Measurements from ENCODE around the gene WNT11. TPM values are rescaled to one million over a fixed set of nuclear protein-coding genes. Genes with fewer than 3 reads are reported as not detected.

WNT11 gene
- polyA plus RNA-seq, 1 of the 3 experiments (the other 2 are of a cell fraction), result 0.43 TPM

DNA sequence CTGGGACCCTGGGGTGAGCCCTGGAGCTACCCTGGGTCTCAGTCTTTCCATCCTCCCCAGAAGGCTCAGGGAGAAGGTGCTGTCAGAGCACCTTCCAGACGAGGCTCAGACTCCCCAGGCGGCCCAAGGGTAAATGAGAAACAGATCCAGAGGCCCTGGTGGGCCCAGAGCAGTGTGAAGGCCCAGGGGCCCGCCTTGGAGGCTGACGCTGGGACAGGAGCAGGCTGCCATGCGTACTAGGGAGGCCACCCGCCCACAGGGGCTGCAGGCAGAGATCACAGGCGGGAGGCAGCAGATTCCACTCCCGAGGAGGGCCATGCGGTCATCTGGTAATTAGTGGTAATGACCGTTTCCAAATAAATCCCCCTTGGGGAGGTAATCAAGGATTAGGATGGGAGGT, 5.2 kb downstream of the WNT11 start:
- no peak for DNase-seq
- POLR2A ChIA-PET, result no interaction called here
- H2AFZ ChIP-seq (ENCODE audit: low read depth), result no peak overlapping the region
- H3K4me3 ChIP-seq (ENCODE audit: low read depth in 2 of 2, low read length in 1 of 2), result no peak overlapping the region
- H3F3A ChIP-seq (replicated peaks; ENCODE audit: insufficient read depth), result no peaks in the 10 kb centered on the region
- peaks cover 0 to 2% of the 10 kb centered on the region in 2 experiments; a peak in 1 of 4 replicates for H3K4me1 ChIP-seq (ENCODE audit: control insufficient read depth in 1 of 2, insufficient read depth in 2 of 2, low read depth in 1 of 2, low read length in 1 of 2)
- TF ChIP-seq SMC3 (IDR thresholded peaks at IDR 0.05; ENCODE audit: low read depth, low read length) (no peak), RCOR1 (IDR thresholded peaks at IDR 0.05; ENCODE audit: low read length) (no peak), JUND (IDR thresholded peaks at IDR 0.05) (no peak), RFX5 (IDR thresholded peaks at IDR 0.05; ENCODE audit: low read length) (no peak), YY1 (IDR thresholded peaks at IDR 0.05; ENCODE audit: low read depth) (no peak), MEF2A (IDR thresholded peaks at IDR 0.05; ENCODE audit: borderline replicate concordance, low read depth) (no peak), FOSL2 (IDR thresholded peaks at IDR 0.05; ENCODE audit: borderline replicate concordance, low read depth) (no peak), FOXM1 (IDR thresholded peaks at IDR 0.05; ENCODE audit: low read depth) (no peak), MXI1 (IDR thresholded peaks at IDR 0.05; ENCODE audit: low read depth, low read length) (no peak), ELF1 (IDR thresholded peaks at IDR 0.05) (no peak), GATA2 (CRISPR knock-in tag; IDR thresholded peaks at IDR 0.05) (no peak), TCF12 (IDR thresholded peaks at IDR 0.05) (no peak), NFIC (IDR thresholded peaks at IDR 0.05; ENCODE audit: borderline replicate concordance) (no peak), RAD21 (IDR thresholded peaks at IDR 0.05; ENCODE audit: low read length) (no peak)
- TF ChIP-seq, protein P1, sequence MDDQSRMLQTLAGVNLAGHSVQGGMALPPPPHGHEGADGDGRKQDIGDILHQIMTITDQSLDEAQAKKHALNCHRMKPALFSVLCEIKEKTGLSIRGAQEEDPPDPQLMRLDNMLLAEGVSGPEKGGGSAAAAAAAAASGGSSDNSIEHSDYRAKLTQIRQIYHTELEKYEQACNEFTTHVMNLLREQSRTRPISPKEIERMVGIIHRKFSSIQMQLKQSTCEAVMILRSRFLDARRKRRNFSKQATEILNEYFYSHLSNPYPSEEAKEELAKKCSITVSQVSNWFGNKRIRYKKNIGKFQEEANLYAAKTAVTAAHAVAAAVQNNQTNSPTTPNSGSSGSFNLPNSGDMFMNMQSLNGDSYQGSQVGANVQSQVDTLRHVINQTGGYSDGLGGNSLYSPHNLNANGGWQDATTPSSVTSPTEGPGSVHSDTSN (IDR thresholded peaks at IDR 0.05), result no peak
- TF ChIP-seq, protein P2, sequence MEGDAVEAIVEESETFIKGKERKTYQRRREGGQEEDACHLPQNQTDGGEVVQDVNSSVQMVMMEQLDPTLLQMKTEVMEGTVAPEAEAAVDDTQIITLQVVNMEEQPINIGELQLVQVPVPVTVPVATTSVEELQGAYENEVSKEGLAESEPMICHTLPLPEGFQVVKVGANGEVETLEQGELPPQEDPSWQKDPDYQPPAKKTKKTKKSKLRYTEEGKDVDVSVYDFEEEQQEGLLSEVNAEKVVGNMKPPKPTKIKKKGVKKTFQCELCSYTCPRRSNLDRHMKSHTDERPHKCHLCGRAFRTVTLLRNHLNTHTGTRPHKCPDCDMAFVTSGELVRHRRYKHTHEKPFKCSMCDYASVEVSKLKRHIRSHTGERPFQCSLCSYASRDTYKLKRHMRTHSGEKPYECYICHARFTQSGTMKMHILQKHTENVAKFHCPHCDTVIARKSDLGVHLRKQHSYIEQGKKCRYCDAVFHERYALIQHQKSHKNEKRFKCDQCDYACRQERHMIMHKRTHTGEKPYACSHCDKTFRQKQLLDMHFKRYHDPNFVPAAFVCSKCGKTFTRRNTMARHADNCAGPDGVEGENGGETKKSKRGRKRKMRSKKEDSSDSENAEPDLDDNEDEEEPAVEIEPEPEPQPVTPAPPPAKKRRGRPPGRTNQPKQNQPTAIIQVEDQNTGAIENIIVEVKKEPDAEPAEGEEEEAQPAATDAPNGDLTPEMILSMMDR (IDR thresholded peaks at IDR 0.05), result no peak
- TF ChIP-seq, protein P3, sequence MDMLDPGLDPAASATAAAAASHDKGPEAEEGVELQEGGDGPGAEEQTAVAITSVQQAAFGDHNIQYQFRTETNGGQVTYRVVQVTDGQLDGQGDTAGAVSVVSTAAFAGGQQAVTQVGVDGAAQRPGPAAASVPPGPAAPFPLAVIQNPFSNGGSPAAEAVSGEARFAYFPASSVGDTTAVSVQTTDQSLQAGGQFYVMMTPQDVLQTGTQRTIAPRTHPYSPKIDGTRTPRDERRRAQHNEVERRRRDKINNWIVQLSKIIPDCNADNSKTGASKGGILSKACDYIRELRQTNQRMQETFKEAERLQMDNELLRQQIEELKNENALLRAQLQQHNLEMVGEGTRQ (IDR thresholded peaks at IDR 0.05; ENCODE audit: borderline replicate concordance, low read depth, low read length), result no peak
- TF ChIP-seq, protein P4, sequence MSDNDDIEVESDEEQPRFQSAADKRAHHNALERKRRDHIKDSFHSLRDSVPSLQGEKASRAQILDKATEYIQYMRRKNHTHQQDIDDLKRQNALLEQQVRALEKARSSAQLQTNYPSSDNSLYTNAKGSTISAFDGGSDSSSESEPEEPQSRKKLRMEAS (IDR thresholded peaks at IDR 0.05; ENCODE audit: low read depth), result no peak
- H3K9me2 ChIP-seq, result no peaks in the 10 kb centered on the region
- H3K27ac ChIP-seq (ENCODE audit: low read depth in 2 of 2, low read length in 1 of 2), result no peak overlapping the region
- no peaks in the 10 kb centered on the region for H3K36me3 ChIP-seq (replicated peaks in 1 of 2; ENCODE audit: control insufficient read depth in 1 of 2, insufficient read depth in 2 of 2, low read length in 1 of 2)
- H3K27me3 ChIP-seq (ENCODE audit: insufficient read depth), result peaks cover 7% of the 10 kb centered on the region
- no peak overlapping the region for H3K4me2 ChIP-seq
- H3K9ac ChIP-seq, result no peak overlapping the region
- no peaks in the 10 kb centered on the region for H4K20me1 ChIP-seq (ENCODE audit: insufficient read depth)
- no peaks in the 10 kb centered on the region for H3K9me3 ChIP-seq
- no peaks in the 10 kb centered on the region for H3K79me2 ChIP-seq (ENCODE audit: insufficient read depth)
- 89% methylated on average over 1 of the region's 10 CpGs for WGBS (ENCODE audit: low lambda C conversion rate)
- CTCF ChIA-PET, result interaction anchor here (0.7 to 1.8 kb wide), 5 partner anchors 8 to 479 kb away, joined by 3 to 6 read pairs (median 3); no protein-coding TSS in a partner anchor
